Adrenal gland (tissue), 12 donors: Measurements from ENCODE around the gene ATF6B. TPM values are rescaled to one million over a fixed set of nuclear protein-coding genes. Genes with fewer than 3 reads are reported as not detected.

Source experiments
- DNase-seq, 7 donors: peaks; one replicate each; pipeline ENCODE4 v3.0.0-alpha.2; 2019 to 2020
- H3K27ac ChIP-seq, 5 donors: fragments of 200-600 bp; sonication (generic) in 4 of 5; 1 replicate in 3 of 5; 2 replicates in 2 of 5; pipeline versions ENCODE4 v1.5.1 to v1.8.0; 2016 to 2020; ENCODE audit warnings: mild to moderate bottlenecking in 1 of 5
- H3K27me3 ChIP-seq: fragments of 200-600 bp; 2 replicates; pipeline ENCODE4 v1.8.0; 2021
- H3K36me3 ChIP-seq, 2 donors: fragments of 200-600 bp; replicated peaks in 1 of 2; 1 replicate in 1 of 2; 2 replicates in 1 of 2; pipeline versions ENCODE4 v1.5.1 to v1.8.0; 2018 to 2022
- H3K4me1 ChIP-seq, 2 donors: fragments of 200-600 bp; replicated peaks in 1 of 2; 1 replicate in 1 of 2; 2 replicates in 1 of 2; pipeline versions ENCODE4 v1.5.1 to v1.8.0; 2018 to 2021
- H3K4me3 ChIP-seq, 4 donors: fragments of 200-600 bp; sonication (generic) in 3 of 4; one replicate each; pipeline ENCODE4 v1.5.1; 2016 to 2018
- H3K9me3 ChIP-seq, 3 donors: fragments of 200-600 bp; sonication (generic) in 1 of 3; replicated peaks in 1 of 3; 1 replicate in 2 of 3; 2 replicates in 1 of 3; pipeline versions ENCODE4 v1.5.1 to v1.8.0; 2016 to 2021
- CTCF ChIP-seq, 6 experiments: fragments of 450-650 bp in 4 of 6; fragments of 200-600 bp in 2 of 6; sonication (generic) in 1 of 6; IDR thresholded peaks; 1 replicate in 5 of 6; 2 replicates in 1 of 6; pipeline versions ENCODE4 v1.5.1 to v1.8.0; 2016 to 2021; ENCODE audit warnings: antibody characterized with exemption in 6 of 6, mild to moderate bottlenecking in 2 of 6, moderate library complexity in 1 of 6
- POLR2A ChIP-seq, 2 donors: fragments of 450-650 bp; IDR thresholded peaks; one replicate each; pipeline ENCODE4 v1.6.1; 2017; ENCODE audit warnings: antibody characterized with exemption in 2 of 2, mild to moderate bottlenecking in 2 of 2, moderate library complexity in 1 of 2
- WGBS, 4 donors: extraction: QIAGEN DNeasy Blood & Tissue Kit in 2 of 4; methylation state at CpG; one replicate each; pipeline versions ENCODE4 v1.1.5 to v1.1.7; 2013 to 2017; 5-methylcytosine and 5-hydroxymethylcytosine counted together
- intact Hi-C, 2 donors: fragments of 100-400 bp; cut with DNase I; formaldehyde crosslinking; loops; one replicate each; pipeline versions ENCODE4 v1.14.1 to v1.15.0; 2022 to 2023
- polyA plus RNA-seq, 3 donors: library from polyadenylated mRNA; stranded (reverse); fragments of 200-250 nt in 2 of 3; fragments of 350-450 nt in 1 of 3; fragmentation: Illumina TruSeq in 1 of 3; extraction: RNeasy Lipid Tissue Mini Kit (QIAGEN cat#74804) in 1 of 3; gene quantifications; one replicate each; pipeline ENCODE4 v1.2.3, GENCODE V29; 2013 to 2014
- total RNA-seq, 9 donors: library from RNA; depleted of rRNA in 4 of 9; stranded (reverse); fragments of >200 nt in 4 of 9; fragments of 120-200 nt in 1 of 9; fragmentation: NEBNext Ultra II Directional in 1 of 9; extraction: Animal tissue kit (Norgen Biotek cat#: 25700) in 1 of 9; gene quantifications; one replicate each; pipeline versions ENCODE4 v1.1.0 to v1.2.4, GENCODE V29; 2013 to 2023
- donor health status: healthy with polysubstance abuse.
- donor health status: Bipolar disorder and iron deficiency.
- donor health status: DM: yes; HTN: yes; CAD: no.
- donor health status: DM: no; HTN: no; CAD: no.
- donor health status: DM: no; HTN: no; CAD: no.
- donor health status: DM: yes; HTN: yes; CAD: no.

The ATF6B gene
- total and polyA plus RNA-seq, 12 donors, result 17.7 to 136 (median 44.2) TPM

- no peak overlapping the region for H3K27ac ChIP-seq
- intact Hi-C loops, result no loop called here
- no peak overlapping the region for H3K4me3 ChIP-seq
- no peaks in the 10 kb centered on the region for H3K9me3 ChIP-seq
- peaks cover 23 to 31% of the 10 kb centered on the region in 2 donors for H3K4me1 ChIP-seq
- 72 to 86% (median 79%) methylated on average over 4 of the region's 4 CpGs for WGBS, 4 donors
- no peaks in the 10 kb centered on the region for H3K27me3 ChIP-seq
- H3K36me3 ChIP-seq, result peaks cover 0 to 22% of the 10 kb centered on the region in 2 donors
- DNase-seq, result no peak
- TF ChIP-seq POLR2A (IDR thresholded peaks at IDR 0.05) (no peak), CTCF (IDR thresholded peaks at IDR 0.05) (no peak)
Observed at GRCh38 chr6:32173051-32173727, 45.1 kb upstream of the ATF6B start.

GRCh38 chr6:32171234-32171633 lies 43.2 kb upstream of the ATF6B start:
- H3K9me3 ChIP-seq, result no peaks in the 10 kb centered on the region
- intact Hi-C loops, result no loop called here
- no peak overlapping the region for H3K27ac ChIP-seq
- H3K4me3 ChIP-seq, result no peak overlapping the region
- no peak for DNase-seq
- H3K4me1 ChIP-seq, result peaks cover 11 to 18% of the 10 kb centered on the region in 2 donors
- no peak for TF ChIP-seq POLR2A (IDR thresholded peaks at IDR 0.05)
- no peak for TF ChIP-seq CTCF (IDR thresholded peaks at IDR 0.05)
- peaks cover 0 to 41% of the 10 kb centered on the region in 2 donors for H3K36me3 ChIP-seq
- 94 to 97% (median 95%) methylated on average over 6 of the region's 6 CpGs for WGBS, 4 donors
- no peaks in the 10 kb centered on the region for H3K27me3 ChIP-seq

- Histone ChIP-seq H3K4me1 (peaks cover 6 to 15% of the 10 kb centered on the region in 2 donors), H3K27me3 (no peaks in the 10 kb centered on the region), H3K36me3 (peaks cover 0 to 41% of the 10 kb centered on the region in 2 donors), H3K27ac (no peak overlapping the region), H3K4me3 (no peak overlapping the region), H3K9me3 (no peaks in the 10 kb centered on the region)
- 91 to 97% (median 94%) methylated on average over 8 to 11 of the region's 11 CpGs for WGBS, 4 donors
- DNase-seq, result no peak
- intact Hi-C loops, result no loop called here
- TF ChIP-seq POLR2A (IDR thresholded peaks at IDR 0.05) (no peak), CTCF (IDR thresholded peaks at IDR 0.05) (no peak)
Observed at GRCh38 chr6:32170294-32170693, 42.2 kb upstream of the ATF6B start.

GRCh38 chr6:32168807-32169591 lies 41.0 kb upstream of the ATF6B start:
- peaks cover 0 to 41% of the 10 kb centered on the region in 2 donors for H3K36me3 ChIP-seq
- WGBS, 4 donors, result 74 to 89% (median 84%) methylated on average over 7 to 11 of the region's 11 CpGs
- H3K4me3 ChIP-seq, result no peak overlapping the region
- peak overlapping the region in 1 of 5 donors; percentile 10 for H3K27ac ChIP-seq
- H3K9me3 ChIP-seq, result no peaks in the 10 kb centered on the region
- TF ChIP-seq POLR2A (IDR thresholded peaks at IDR 0.05) (no peak), CTCF (IDR thresholded peaks at IDR 0.05) (no peak)
- peaks cover 0 to 6% of the 10 kb centered on the region in 2 donors for H3K4me1 ChIP-seq
- H3K27me3 ChIP-seq, result no peaks in the 10 kb centered on the region
- intact Hi-C loops, result loop anchor here in 1 of 2 donors (10.0 kb wide), 1 partner anchor 54 kb away; no protein-coding TSS in a partner anchor
- no peak for DNase-seq
